Hepatic stellate cell (primary cell): ENCODE results near the gene SLC25A21.
"Not testable (repeated sequence)": the region's sequence is repeated elsewhere in the genome, so short reads cannot be mapped to it uniquely, and the experiment has no call there.

Experiments used
- DNase-seq: peaks from one replicate; pipeline ENCODE4 v3.0.0; 2011; ENCODE audit warnings: low spot score

Gene SLC25A21

GRCh38 chr14:36986407-36986806 is 186.0 kb downstream of the SLC25A21 start:
- DNase-seq: no peak

DNA sequence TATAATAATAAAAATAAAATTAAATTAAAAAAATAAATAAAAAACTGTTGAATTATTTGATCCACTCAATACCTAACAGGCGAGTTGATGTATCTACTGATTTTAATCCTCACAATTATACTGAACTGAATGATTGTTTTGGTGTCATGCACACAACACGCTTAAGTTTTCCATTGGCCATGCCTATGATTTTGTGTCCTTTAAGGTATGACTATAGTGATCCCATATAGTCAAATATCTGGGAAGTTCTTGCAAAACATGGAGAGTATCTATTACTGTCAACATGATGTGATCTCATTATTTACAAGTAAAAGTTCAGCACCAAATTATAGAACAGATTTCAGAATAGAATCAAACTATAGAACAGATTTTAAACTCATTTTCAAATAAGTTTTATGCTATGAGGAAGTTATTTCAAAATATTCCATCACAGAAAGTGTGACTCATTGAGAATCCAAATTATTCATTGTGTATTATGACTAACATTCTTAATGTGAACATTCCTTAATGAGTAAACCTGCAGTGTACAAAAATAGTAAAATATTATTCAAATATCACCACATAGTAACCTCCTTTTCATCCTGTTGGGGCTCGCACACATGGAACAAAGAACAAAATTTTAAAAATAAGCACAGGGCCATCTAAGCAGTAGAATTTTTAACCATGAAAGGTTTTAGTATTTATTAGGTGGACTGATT is 190.4 kb downstream of the SLC25A21 start:
- DNase-seq: no peak

DNA sequence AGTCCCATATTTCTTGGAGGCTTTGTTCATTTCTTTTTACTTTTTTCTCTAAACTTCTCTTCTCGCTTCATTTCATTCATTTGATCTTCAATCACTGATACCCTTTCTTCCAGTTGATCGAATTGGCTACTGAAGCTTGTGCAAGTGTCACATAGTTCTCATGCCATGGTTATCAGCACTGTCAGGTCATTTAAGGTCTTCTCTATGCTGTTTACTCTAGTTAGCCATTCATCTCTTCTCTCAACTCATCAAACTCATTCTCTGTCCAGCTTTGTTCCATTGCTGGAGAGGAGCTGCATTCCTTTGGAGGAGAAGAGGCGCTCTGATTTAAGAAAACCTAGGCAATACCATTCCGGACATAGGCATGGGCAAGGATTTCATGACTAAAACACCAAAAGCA is 192.0 kb downstream of the SLC25A21 start:
- DNase-seq: not testable (repeated sequence)

- DNase-seq: no peak
Observed at GRCh38 chr14:36979863-36980262, 192.5 kb downstream of the SLC25A21 start.

- no peak for DNase-seq
Observed at GRCh38 chr14:36976571-36977023, 195.8 kb downstream of the SLC25A21 start.

GRCh38 chr14:36975834-36976233 is 196.6 kb downstream of the SLC25A21 start:
- DNase-seq: no peak

DNA sequence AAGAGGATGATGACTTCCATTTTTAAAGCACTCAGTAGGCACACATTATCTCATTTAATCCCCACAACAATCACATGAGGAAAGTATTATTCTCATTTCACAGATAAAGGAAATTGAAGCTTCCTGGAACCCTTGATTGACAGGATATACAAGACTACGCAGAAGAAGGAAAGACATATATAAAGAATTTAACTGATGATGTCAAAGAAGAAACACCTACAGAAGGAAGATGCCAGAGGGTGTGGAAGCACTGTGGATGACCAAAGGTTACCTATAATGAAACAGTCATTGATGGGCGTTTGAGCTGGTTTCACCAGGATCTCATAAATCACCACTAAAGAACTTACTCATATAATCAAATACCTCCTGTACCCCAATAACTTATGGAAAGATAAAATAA is 197.4 kb downstream of the SLC25A21 start:
- DNase-seq: no peak

DNA sequence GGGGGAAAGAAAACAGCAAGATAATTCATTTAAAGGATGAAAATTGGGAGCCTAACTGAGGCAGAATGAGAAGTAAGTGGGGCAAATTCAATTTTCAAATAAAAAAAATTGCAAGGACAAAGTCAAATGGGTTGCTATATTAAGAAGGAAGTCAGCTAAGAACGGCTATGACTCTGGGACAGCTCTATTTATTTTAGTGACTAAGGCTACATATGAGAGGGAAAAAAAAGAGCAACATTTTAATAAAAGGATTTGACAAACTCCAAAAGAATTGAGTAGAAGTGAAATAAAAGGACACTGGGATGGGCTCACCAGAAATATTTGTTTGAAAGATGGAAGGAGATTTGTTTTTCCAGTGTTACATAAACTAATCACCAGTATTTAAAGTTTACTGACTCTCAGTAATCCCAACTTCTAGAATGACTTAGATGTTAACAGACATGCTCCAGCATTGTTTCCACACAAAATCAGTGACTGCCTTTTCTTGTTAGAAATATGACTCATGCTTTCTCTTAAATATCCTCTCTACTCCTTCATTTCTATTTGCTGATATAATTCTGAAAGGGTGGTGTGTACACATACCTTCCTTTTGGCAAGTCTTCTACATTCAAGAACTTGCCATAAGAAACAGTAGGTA is 198.5 kb downstream of the SLC25A21 start:
- DNase-seq: no peak

- DNase-seq: no peak
Observed at GRCh38 chr14:36971263-36971855, 201.0 kb downstream of the SLC25A21 start.

- no peak for DNase-seq
Observed at GRCh38 chr14:36967892-36968555, 204.4 kb downstream of the SLC25A21 start.

DNA sequence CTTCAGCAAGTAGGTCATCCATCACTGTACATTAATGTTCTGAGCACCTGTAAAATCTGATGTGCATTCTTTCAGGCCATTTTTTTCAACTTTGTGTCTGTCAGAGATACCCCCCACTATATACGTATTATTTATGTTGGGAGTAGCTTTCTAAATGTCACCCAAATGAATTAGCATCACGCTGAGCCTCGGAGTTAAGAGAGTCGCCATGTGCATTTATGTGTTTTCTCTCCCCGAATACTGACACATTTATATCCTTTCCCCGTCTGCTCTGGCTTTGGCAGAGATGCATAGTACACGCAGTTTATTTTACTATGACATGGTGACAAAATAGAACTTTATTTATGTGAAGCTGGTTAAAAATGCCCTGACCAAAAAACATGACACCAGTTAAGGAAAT is 216.4 kb downstream of the SLC25A21 start:
- DNase-seq: no peak

GRCh38 chr14:36955376-36955775 is 217.0 kb downstream of the SLC25A21 start:
- DNase-seq: no peak

- peak; percentile 53 for DNase-seq
Observed at GRCh38 chr14:36952689-36953088, 219.7 kb downstream of the SLC25A21 start.

DNA sequence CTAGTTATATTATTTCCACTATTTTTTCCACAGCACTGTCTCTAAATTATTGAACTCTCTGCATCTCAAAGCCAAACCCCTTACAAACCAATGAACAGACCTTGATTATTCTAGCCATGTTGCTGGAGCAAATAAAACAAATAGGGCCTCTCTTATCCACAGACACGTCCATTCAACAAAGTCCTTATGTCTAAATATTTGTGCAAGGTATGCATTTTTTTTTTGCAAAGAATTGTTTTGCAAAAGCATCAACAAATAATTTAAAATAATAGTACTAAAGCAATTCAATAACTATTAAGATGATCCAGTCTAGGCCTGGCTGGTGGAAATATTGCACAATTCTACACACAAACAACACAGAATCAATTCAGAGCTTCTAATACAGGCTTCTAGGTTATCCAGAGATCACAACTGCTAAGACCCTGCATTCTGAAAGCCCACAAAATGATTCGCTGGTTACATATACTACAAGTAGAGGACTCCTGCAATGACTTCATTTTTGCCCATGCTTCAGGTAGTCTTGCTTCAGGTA is 221.0 kb downstream of the SLC25A21 start:
- DNase-seq: no peak

GRCh38 chr14:36950812-36951211 is 221.6 kb downstream of the SLC25A21 start:
- DNase-seq: no peak

DNA sequence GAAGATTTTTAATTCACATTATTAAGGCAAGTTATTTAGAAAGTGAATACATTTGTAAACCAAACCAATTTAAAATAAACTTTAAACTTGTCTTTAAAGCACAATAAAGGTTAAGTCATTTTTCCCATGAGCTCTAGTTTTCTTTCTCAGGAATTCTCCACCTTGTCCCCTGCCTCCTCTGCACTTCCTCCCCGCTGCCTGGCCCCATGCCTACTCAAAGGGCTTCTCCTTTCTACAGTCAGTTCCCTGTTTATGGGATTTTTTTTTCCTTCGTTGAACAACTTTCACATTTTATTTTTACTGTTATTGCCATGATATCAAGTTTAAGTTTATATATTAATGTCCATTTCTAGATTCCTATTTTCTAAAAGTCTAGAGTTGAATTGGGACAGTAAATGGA is 223.0 kb downstream of the SLC25A21 start:
- no peak for DNase-seq

DNA sequence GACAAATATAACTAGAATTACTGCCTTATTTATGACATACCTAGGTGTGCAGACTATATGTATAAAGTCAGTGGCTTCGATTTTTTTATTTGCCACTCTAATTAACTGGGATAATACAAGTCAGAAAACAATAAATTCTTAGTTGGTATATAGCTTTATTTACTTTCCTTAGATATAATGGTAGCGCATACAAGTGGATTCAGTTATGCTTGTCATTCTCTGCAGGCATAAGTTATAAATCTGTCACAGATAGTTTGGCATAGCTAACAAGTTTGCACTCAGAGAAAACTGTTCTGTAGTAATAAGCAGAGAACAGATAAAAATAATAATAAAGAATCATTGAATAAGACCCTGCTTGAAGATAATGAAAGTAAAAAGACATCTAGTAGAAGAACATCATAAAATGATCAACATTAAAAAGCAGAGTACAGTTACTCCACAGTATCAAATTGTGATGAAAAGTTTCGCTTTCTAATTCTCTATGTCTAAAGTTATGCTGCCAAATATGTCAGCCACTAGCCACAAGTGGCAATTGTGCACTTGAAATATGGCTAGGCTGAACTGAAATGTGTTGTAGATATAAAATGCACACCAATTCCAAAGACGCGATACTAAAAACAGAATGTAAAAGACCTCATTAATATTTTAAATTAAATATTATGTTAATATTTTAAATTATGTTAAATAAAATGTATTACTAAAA is 224.1 kb downstream of the SLC25A21 start:
- DNase-seq: no peak

GRCh38 chr14:36947362-36947761 is 225.0 kb downstream of the SLC25A21 start:
- no peak for DNase-seq

DNA sequence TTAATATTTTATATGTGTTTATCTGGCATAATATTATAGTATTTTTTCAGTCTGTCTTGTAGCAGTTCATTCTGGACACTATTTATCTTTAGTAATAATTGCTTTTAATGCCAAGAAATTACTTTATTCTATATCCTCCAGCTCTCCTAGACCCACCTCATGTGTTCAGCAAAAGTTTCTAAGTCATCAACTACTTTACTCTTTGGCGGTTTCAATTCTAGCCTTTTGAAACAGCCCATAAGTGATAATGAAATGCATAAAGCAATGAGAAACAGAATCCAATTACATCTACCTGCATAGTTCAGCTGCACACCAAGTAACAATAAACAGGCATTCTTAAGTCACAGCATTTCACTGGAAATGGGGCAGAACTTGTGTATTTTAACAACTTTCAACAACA is 225.5 kb downstream of the SLC25A21 start:
- no peak for DNase-seq

DNA sequence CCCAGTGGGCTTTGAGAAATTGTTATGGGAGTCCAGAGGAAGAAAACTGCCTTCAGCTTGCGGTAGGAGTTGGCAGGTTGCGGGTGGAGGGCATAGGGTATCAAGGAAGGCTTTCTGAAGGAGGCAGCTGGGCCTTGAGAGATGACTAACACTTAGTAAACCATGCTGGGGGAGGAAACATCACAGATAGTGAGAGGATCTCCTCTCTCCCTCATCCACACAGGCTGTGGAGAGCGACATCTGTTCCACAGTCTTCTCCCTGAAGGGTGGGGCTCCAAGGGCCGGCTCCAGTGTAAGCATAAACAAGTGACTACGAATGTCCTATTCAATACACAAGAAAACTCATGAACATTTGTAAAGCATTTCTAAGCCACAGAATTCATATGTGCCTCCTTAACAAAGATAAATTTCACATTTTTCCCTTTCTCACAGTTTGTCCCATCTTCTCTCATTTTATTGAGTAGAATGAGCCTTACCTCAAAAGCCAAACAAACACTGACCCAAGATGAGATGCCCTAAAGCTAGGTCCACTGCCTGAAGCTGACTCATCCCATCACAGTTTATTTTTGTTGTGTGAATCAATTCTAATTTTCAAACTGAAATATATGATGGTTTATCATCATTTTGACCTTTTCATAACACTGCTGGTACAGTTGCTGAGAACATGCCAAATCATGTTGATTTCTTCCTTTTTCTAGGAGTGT is 227.9 kb downstream of the SLC25A21 start:
- no peak for DNase-seq

GRCh38 chr14:36942522-36943245 is 229.7 kb downstream of the SLC25A21 start:
- no peak for DNase-seq
